IMR-90 (cell line): ENCODE measurements around the gene PRKCB. TPM values are rescaled to one million over a fixed set of nuclear protein-coding genes. Genes with fewer than 3 reads are reported as not detected.

Source experiments
- ATAC-seq: fragments of 200-7000 bp; cut with Tn5 transposase; 2 replicates; pipeline ENCODE4 v1.9.1; 2020; ENCODE audit warnings: low read depth, mild to moderate bottlenecking, moderate library complexity
- BruUV-seq: library from RNA; stranded (reverse); fragments of 400-500 nt; replicated peaks from 2 replicates; lab custom pipeline; 2021; lab: Mats Ljungman, UMichigan
- CTCF ChIA-PET: fragments of 300-600 bp; formaldehyde crosslinking; extraction: SDS; loops from one replicate; lab custom pipeline; 2021; ENCODE audit warnings: antibody characterized with exemption; lab: Yijun Ruan, JAX
- POLR2A ChIA-PET: fragments of 300-600 bp; sonication (Branson Sonifier 250); formaldehyde crosslinking; loops from one replicate; lab custom pipeline; 2022; ENCODE audit warnings: antibody characterized with exemption; ENCODE audit not compliant: unreplicated experiment; lab: Charles Lee
- DNase-seq: peaks from one replicate; pipeline ENCODE4 v3.0.0; 2013
- H2AFZ ChIP-seq: replicated peaks from 2 replicates; pipeline ENCODE3; 2013; ENCODE audit warnings: low read length, mild to moderate bottlenecking; ENCODE audit not compliant: poor library complexity
- H2AK5ac ChIP-seq: 2 replicates; pipeline ENCODE4 v1.6.1; 2013; ENCODE audit warnings: low read depth, low read length, inconsistent platforms
- H2AK9ac ChIP-seq: replicated peaks from 2 replicates; pipeline ENCODE3; 2013; ENCODE audit warnings: mild to moderate bottlenecking, low read depth, low read length, moderate library complexity; ENCODE audit not compliant: poor library complexity
- H2BK120ac ChIP-seq: 2 replicates; pipeline ENCODE4 v1.6.1; 2013; ENCODE audit warnings: low read depth, low read length, inconsistent platforms
- H2BK15ac ChIP-seq: 3 replicates; pipeline ENCODE4 v1.6.1; 2013; ENCODE audit warnings: low read depth, low read length, inconsistent platforms
- H2BK20ac ChIP-seq: 2 replicates; pipeline ENCODE4 v1.6.1; 2013; ENCODE audit warnings: low read depth, mild to moderate bottlenecking, inconsistent platforms, low read length, moderate library complexity
- H2BK5ac ChIP-seq: 2 replicates; pipeline ENCODE4 v1.6.1; 2013; ENCODE audit warnings: mild to moderate bottlenecking, low read depth, low read length, inconsistent platforms; ENCODE audit not compliant: poor library complexity, severe bottlenecking
- H3K14ac ChIP-seq: replicated peaks from 2 replicates; pipeline ENCODE4 v1.6.1; 2013; ENCODE audit warnings: low read depth, low read length, inconsistent platforms
- H3K18ac ChIP-seq: 2 replicates; pipeline ENCODE4 v1.6.1; 2013; ENCODE audit warnings: low read depth, low read length, control low read depth
- H3K23ac ChIP-seq: 2 replicates; pipeline ENCODE4 v1.6.1; 2013; ENCODE audit warnings: low read depth, low read length, inconsistent platforms
- H3K27ac ChIP-seq: 2 replicates; pipeline ENCODE4 v1.5.1; 2013; ENCODE audit warnings: mild to moderate bottlenecking, control low read depth, low read length; ENCODE audit not compliant: insufficient read depth
- H3K27me3 ChIP-seq: 2 replicates; pipeline ENCODE4 v1.6.1; 2013; ENCODE audit warnings: low read length; ENCODE audit not compliant: control insufficient read depth, insufficient read depth
- H3K36me3 ChIP-seq: 2 replicates; pipeline ENCODE4 v1.6.1; 2013; ENCODE audit warnings: low read length, mixed read lengths; ENCODE audit not compliant: control insufficient read depth, insufficient read depth
- H3K4ac ChIP-seq: 2 replicates; pipeline ENCODE4 v1.6.1; 2013; ENCODE audit warnings: low read depth, low read length, inconsistent platforms
- H3K4me1 ChIP-seq: 2 replicates; pipeline ENCODE4 v1.6.1; 2013; ENCODE audit warnings: low read length, mixed read lengths; ENCODE audit not compliant: control insufficient read depth, insufficient read depth
- H3K4me2 ChIP-seq: 2 replicates; pipeline ENCODE4 v1.6.1; 2013; ENCODE audit warnings: low read depth, mild to moderate bottlenecking, control low read depth, low read length, moderate library complexity
- H3K4me3 ChIP-seq: 2 replicates; pipeline ENCODE4 v1.5.1; 2013; ENCODE audit warnings: low read depth, mild to moderate bottlenecking, control low read depth, low read length, moderate library complexity; ENCODE audit not compliant: insufficient read depth
- H3K56ac ChIP-seq: 2 replicates; pipeline ENCODE4 v1.6.1; 2013; ENCODE audit warnings: low read length, inconsistent platforms; ENCODE audit not compliant: insufficient read depth; ENCODE audit errors: extremely low read depth
- H3K79me1 ChIP-seq, 2 experiments: 2 replicates each; pipeline ENCODE4 v1.6.1; 2013; ENCODE audit warnings: low read length in 2 of 2, inconsistent platforms in 1 of 2, low read depth in 1 of 2
- H3K9ac ChIP-seq: 2 replicates; pipeline ENCODE4 v1.6.1; 2013; ENCODE audit warnings: low read depth, low read length, control low read depth
- H3K9me1 ChIP-seq: 2 replicates; pipeline ENCODE4 v1.6.1; 2013; ENCODE audit warnings: low read length, inconsistent platforms; ENCODE audit not compliant: insufficient read depth
- H3K9me3 ChIP-seq: 2 replicates; pipeline ENCODE4 v1.6.1; 2013; ENCODE audit warnings: low read length; ENCODE audit not compliant: control insufficient read depth, insufficient read depth
- H4K20me1 ChIP-seq: 2 replicates; pipeline ENCODE4 v1.6.1; 2013; ENCODE audit warnings: low read length, inconsistent platforms; ENCODE audit not compliant: insufficient read depth
- H4K5ac ChIP-seq: 2 replicates; pipeline ENCODE4 v1.6.1; 2013; ENCODE audit warnings: mild to moderate bottlenecking, low read depth, low read length, control low read depth
- H4K8ac ChIP-seq, 2 experiments: 2 replicates each; pipeline ENCODE4 v1.6.1; 2013; ENCODE audit warnings: low read depth in 2 of 2, low read length in 2 of 2, control low read depth in 1 of 2, inconsistent platforms in 1 of 2
- H4K91ac ChIP-seq: 2 replicates; pipeline ENCODE4 v1.6.1; 2013; ENCODE audit warnings: low read depth, low read length, inconsistent platforms; ENCODE audit not compliant: insufficient read depth
- POLR2A ChIP-seq: IDR thresholded peaks from 2 replicates; pipeline ENCODE4 v1.6.1; 2012; ENCODE audit warnings: mild to moderate bottlenecking, low read depth, low read length
- RAD21 ChIP-seq: IDR thresholded peaks from 2 replicates; pipeline ENCODE4 v1.6.1; 2012; ENCODE audit warnings: low read length, improper control_type of control experiment
- RCOR1 ChIP-seq: IDR thresholded peaks from 2 replicates; pipeline ENCODE4 v1.6.1; 2012; ENCODE audit warnings: mild to moderate bottlenecking, low read length, improper control_type of control experiment; ENCODE audit not compliant: insufficient replicate concordance
- SMC3 ChIP-seq: fragments of 150-350 bp; IDR thresholded peaks from 2 replicates; pipeline ENCODE4 v1.6.1; 2016; ENCODE audit warnings: low read depth, mild to moderate bottlenecking, antibody characterized with exemption, low read length, moderate library complexity
- WGBS, 2 experiments: methylation state at CpG; one replicate each; pipeline versions ENCODE4 v1.1.5 to v1.1.7; 2013; ENCODE audit warnings: missing lambda C conversion rate in 2 of 2; ENCODE audit not compliant: insufficient read length in 1 of 2; ENCODE audit errors: extremely low coverage in 2 of 2; 5-methylcytosine and 5-hydroxymethylcytosine counted together
- dilution Hi-C: fragments of 300-500 bp; cut with HindIII; formaldehyde crosslinking; loops from one replicate; pipeline ENCODE4 v1.14.3; 2018; ENCODE audit warnings: low sequenced_read_pairs; ENCODE audit not compliant: unreplicated experiment
- in situ Hi-C: fragments of 300-500 bp; cut with MboI; formaldehyde crosslinking; loops from 3 replicates; pipeline ENCODE4 v1.14.3; 2019; ENCODE audit warnings: low sequenced_read_pairs, inconsistent platforms, mixed read lengths
- intact Hi-C: fragments of 100-400 bp; cut with micrococcal nuclease; formaldehyde crosslinking; loops from 2 replicates; pipeline ENCODE4 v1.10.0; 2022
- polyA plus RNA-seq, 3 experiments: library from polyadenylated mRNA; depleted of rRNA; stranded (reverse); fragments of >200 nt; gene quantifications; 2 replicates each; pipeline ENCODE4 v1.2.3, GENCODE V29; 2012; ENCODE audit warnings: low replicate concordance in 1 of 3
- total RNA-seq: library from RNA; depleted of rRNA; stranded (reverse); fragments of >200 nt; gene quantifications from 2 replicates; pipeline ENCODE4 v1.2.3, GENCODE V29; 2012

PRKCB gene
- total and polyA plus RNA-seq, 2 of the 4 experiments (the other 2 are of a cell fraction) = under 0.01 TPM; not detected in 1

DNA sequence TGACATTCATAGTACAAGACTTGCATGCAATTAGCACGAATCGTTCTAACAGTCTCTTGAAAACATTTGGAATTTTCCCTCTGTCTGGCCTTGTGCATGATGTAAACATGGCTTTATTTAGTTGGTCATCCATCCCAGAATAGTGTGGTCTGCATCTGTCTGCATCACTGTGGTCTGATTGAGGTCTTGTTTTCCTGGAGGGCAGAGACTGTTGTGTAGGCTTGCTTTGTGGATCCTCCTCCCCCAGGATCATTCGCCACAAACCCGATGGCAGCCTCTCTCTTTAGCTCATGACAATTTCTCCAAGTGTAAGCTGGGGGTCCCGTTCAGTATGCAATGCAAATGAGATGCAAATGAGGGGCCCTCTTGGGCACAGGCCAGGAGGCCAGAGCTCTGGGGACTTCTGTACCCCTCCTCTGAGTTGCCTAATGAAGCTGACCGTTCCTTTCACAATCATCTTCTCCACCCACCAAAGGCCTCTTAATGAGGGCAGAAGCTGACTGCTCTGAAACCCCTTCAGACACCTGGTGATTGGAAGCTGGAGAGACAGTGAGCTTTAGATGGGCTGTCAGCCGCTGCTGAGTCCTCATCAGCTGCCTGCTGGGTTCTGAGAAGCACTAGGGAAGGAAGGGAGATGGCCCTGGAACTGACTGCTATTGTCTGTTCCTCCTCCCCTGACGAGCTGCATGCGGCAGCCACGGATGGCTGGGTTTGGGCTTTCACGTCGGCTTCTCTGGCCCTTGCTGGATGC, 219.1 kb downstream of the PRKCB start:
- Histone ChIP-seq H3K14ac (no peak overlapping the region), H2AK9ac (no peak overlapping the region), H3K9ac (no peak overlapping the region), H3K23ac (no peak overlapping the region), H3K4ac (no peak overlapping the region), H2BK20ac (no peak overlapping the region), H3K9me1 (no peaks in the 10 kb centered on the region), H4K8ac (no peak overlapping the region), H2AFZ (no peak overlapping the region), H3K27me3 (no peaks in the 10 kb centered on the region), H3K56ac (no peak overlapping the region), H3K4me3 (no peak overlapping the region), H3K79me1 (no peaks in the 10 kb centered on the region), H2BK120ac (no peak overlapping the region), H4K91ac (no peak overlapping the region), H3K9me3 (no peaks in the 10 kb centered on the region), H3K4me1 (no peaks in the 10 kb centered on the region), H2BK5ac (no peak overlapping the region), H3K4me2 (no peak overlapping the region), H3K36me3 (no peaks in the 10 kb centered on the region), H2BK15ac (no peak overlapping the region), H4K5ac (no peak overlapping the region), H3K27ac (no peak overlapping the region), H3K18ac (no peak overlapping the region), H2AK5ac (no peak overlapping the region), H4K20me1 (no peaks in the 10 kb centered on the region)
- dilution Hi-C loops (no loop called here), in situ Hi-C loops (no loop called here), intact Hi-C loops (no loop called here)
- TF ChIP-seq RAD21 = no peak
- no peak for TF ChIP-seq POLR2A
- TF ChIP-seq RCOR1 = no peak
- TF ChIP-seq SMC3 = no peak
- POLR2A ChIA-PET = no interaction called here
- ATAC-seq (no peak), DNase-seq (no peak)
- WGBS, 2 experiments = 0% methylated on average over 1 of the region's 12 CpGs; no CpG with 5 or more reads in 1 of the 2 experiments
- CTCF ChIA-PET = no interaction called here
- BruUV-seq = no TSS peak
